Prostate gland (tissue), 2 donors: Measurements from ENCODE around the gene PHF20.

Experiments
- POLR2A ChIP-seq: fragments of 450-650 bp; IDR thresholded peaks from one replicate; pipeline ENCODE4 v1.6.1; 2016; ENCODE audit warnings: antibody characterized with exemption, mild to moderate bottlenecking
- POLR2AphosphoS5 ChIP-seq: sonication (generic); formaldehyde crosslinking; IDR thresholded peaks from one replicate; pipeline ENCODE4 v1.6.1; 2017; ENCODE audit warnings: antibody characterized with exemption
- TF ChIP-seq, protein P1 (sequence below), 4 experiments: fragments of 200-600 bp in 2 of 4; fragments of 450-650 bp in 2 of 4; sonication (generic) in 2 of 4; IDR thresholded peaks; 1 replicate in 3 of 4; 2 replicates in 1 of 4; pipeline ENCODE4 v1.5.1; 2016 to 2019; ENCODE audit warnings: antibody characterized with exemption in 4 of 4, mild to moderate bottlenecking in 2 of 4, moderate library complexity in 2 of 4

DNA sequence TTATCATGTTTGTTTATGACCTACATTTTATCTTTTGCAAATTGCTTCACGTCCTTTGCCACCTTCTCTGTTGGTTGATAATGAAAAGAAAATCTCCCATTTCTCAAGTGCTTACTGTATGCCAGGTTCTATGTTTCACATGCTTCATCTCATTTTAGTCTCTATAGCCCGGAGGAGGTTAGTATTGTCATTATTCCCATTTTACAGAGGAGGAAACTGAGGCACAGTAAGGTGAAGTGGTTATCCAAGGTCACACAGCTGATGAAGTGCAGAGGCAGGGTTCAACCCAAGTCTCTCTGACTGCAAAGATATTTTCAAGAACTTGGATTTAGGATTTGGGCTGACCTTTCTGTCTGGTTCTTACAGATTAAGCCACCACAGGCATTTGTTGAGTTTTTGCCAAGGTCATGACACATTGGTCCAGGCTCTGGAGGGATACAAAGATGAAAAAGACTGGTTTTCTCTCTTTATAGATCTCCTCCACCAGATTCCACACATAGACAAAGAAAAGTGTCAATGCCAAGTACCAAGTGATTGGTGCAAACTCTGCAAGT lies 217.2 kb downstream of the PHF20 start:
- TF ChIP-seq, protein P1, sequence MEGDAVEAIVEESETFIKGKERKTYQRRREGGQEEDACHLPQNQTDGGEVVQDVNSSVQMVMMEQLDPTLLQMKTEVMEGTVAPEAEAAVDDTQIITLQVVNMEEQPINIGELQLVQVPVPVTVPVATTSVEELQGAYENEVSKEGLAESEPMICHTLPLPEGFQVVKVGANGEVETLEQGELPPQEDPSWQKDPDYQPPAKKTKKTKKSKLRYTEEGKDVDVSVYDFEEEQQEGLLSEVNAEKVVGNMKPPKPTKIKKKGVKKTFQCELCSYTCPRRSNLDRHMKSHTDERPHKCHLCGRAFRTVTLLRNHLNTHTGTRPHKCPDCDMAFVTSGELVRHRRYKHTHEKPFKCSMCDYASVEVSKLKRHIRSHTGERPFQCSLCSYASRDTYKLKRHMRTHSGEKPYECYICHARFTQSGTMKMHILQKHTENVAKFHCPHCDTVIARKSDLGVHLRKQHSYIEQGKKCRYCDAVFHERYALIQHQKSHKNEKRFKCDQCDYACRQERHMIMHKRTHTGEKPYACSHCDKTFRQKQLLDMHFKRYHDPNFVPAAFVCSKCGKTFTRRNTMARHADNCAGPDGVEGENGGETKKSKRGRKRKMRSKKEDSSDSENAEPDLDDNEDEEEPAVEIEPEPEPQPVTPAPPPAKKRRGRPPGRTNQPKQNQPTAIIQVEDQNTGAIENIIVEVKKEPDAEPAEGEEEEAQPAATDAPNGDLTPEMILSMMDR (IDR thresholded peaks at IDR 0.05): no peak
- no peak for TF ChIP-seq POLR2AphosphoS5
- no peak for TF ChIP-seq POLR2A
